Upper lobe of left lung (tissue), 6 donors: Measurements from ENCODE around the gene VGLL3. TPM values are rescaled to one million over a fixed set of nuclear protein-coding genes. Genes with fewer than 3 reads are reported as not detected.
A peak's percentile ranks its signal among the peaks of the same experiment; 100 is the strongest.

ENCODE experiments used
- ATAC-seq, 2 donors: fragments of 200-7000 bp; cut with Tn5 transposase; one replicate each; pipeline ENCODE4 v1.9.1; 2022; ENCODE audit warnings: mild to moderate bottlenecking in 2 of 2, moderate library complexity in 2 of 2; ENCODE audit not compliant: low FRiP score in 2 of 2
- DNase-seq, 2 donors: peaks; one replicate each; pipeline ENCODE4 v3.0.0-alpha.2; 2019 to 2020
- H3K27ac ChIP-seq, 4 donors: fragments of 200-600 bp; sonication (generic); one replicate each; pipeline ENCODE4 v1.5.1; 2016 to 2019
- H3K27me3 ChIP-seq, 4 donors: fragments of 200-600 bp; sonication (generic); one replicate each; pipeline ENCODE4 v1.5.1; 2017 to 2019
- H3K36me3 ChIP-seq, 4 donors: fragments of 200-600 bp; sonication (generic); one replicate each; pipeline ENCODE4 v1.5.1; 2016 to 2019
- H3K4me1 ChIP-seq, 4 donors: fragments of 200-600 bp; sonication (generic); one replicate each; pipeline ENCODE4 v1.5.1; 2018 to 2019
- H3K4me3 ChIP-seq, 4 donors: fragments of 200-600 bp; sonication (generic); one replicate each; pipeline ENCODE4 v1.5.1; 2017 to 2019; ENCODE audit warnings: mild to moderate bottlenecking in 2 of 4, moderate library complexity in 1 of 4
- H3K9me3 ChIP-seq, 4 donors: fragments of 200-600 bp; sonication (generic); one replicate each; pipeline ENCODE4 v1.5.1; 2018 to 2019
- EP300 ChIP-seq, 4 donors: sonication (generic); formaldehyde crosslinking; IDR thresholded peaks; one replicate each; pipeline ENCODE4 v1.5.1; 2017; ENCODE audit warnings: antibody characterized with exemption in 4 of 4, control low read depth in 2 of 4
- POLR2A ChIP-seq, 4 donors: fragments of 450-650 bp; IDR thresholded peaks; one replicate each; pipeline ENCODE4 v1.5.1; 2016 to 2017; ENCODE audit warnings: antibody characterized with exemption in 4 of 4, mild to moderate bottlenecking in 2 of 4
- POLR2AphosphoS5 ChIP-seq, 2 donors: sonication (generic); formaldehyde crosslinking; IDR thresholded peaks; one replicate each; pipeline ENCODE4 v1.5.1; 2017; ENCODE audit warnings: antibody characterized with exemption in 2 of 2
- WGBS, 2 donors: methylation state at CpG; one replicate each; pipeline ENCODE4 v1.1.5; 2017 to 2018; 5-methylcytosine and 5-hydroxymethylcytosine counted together
- total RNA-seq, 6 donors: library from RNA; depleted of rRNA in 4 of 6; stranded (reverse); fragments of >200 nt in 4 of 6; gene quantifications; one replicate each; pipeline versions ENCODE4 v1.1.0 to v1.2.1, GENCODE V29; 2016 to 2021
- TF ChIP-seq, protein P1 (sequence below), 6 experiments: fragments of 450-650 bp in 4 of 6; fragments of 200-600 bp in 2 of 6; sonication (generic) in 2 of 6; IDR thresholded peaks; one replicate each; pipeline ENCODE4 v1.5.1; 2016 to 2019; ENCODE audit warnings: antibody characterized with exemption in 6 of 6
- donor health status: DM: no; HTN: no; CAD: no; lungs with moderate emphysema.
- donor health status: DM: no; HTN: yes; CAD: no; lungs with severe emphysema.

Gene VGLL3
- total RNA-seq, 6 donors from 2014 or later = 11.5 to 50.5 (median 38.3) TPM

DNA sequence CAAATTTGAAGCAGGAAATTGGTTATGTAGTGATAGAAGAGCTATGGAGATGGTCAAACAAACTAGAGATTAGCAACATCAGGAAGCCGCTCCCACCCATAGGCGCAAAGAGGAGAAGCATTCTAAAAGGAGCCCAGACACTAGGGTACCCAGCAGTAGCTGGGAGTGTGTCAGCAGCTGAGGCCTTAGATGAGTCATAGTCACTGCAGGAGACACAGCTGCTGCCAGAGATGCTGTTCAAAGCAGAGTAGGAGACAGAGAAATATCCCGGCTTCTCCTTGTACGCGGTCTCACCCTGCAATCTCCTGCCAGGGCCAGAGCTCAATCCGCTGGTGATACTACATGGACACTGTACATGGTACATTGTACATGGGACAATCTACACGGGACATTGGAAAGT is 61.9 kb downstream of the VGLL3 start:
- Histone ChIP-seq H3K27me3 (no peaks in the 10 kb centered on the region), H3K36me3 (no peaks in the 10 kb centered on the region), H3K27ac (no peak overlapping the region), H3K4me1 (no peaks in the 10 kb centered on the region), H3K4me3 (no peak overlapping the region), H3K9me3 (no peaks in the 10 kb centered on the region)
- TF ChIP-seq, protein P1, sequence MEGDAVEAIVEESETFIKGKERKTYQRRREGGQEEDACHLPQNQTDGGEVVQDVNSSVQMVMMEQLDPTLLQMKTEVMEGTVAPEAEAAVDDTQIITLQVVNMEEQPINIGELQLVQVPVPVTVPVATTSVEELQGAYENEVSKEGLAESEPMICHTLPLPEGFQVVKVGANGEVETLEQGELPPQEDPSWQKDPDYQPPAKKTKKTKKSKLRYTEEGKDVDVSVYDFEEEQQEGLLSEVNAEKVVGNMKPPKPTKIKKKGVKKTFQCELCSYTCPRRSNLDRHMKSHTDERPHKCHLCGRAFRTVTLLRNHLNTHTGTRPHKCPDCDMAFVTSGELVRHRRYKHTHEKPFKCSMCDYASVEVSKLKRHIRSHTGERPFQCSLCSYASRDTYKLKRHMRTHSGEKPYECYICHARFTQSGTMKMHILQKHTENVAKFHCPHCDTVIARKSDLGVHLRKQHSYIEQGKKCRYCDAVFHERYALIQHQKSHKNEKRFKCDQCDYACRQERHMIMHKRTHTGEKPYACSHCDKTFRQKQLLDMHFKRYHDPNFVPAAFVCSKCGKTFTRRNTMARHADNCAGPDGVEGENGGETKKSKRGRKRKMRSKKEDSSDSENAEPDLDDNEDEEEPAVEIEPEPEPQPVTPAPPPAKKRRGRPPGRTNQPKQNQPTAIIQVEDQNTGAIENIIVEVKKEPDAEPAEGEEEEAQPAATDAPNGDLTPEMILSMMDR (IDR thresholded peaks at IDR 0.05) = no peak
- no peak for TF ChIP-seq POLR2A (IDR thresholded peaks at IDR 0.05)
- TF ChIP-seq POLR2AphosphoS5 (IDR thresholded peaks at IDR 0.05) = no peak
- TF ChIP-seq EP300 (IDR thresholded peaks at IDR 0.05) = no peak
- ATAC-seq = no peak
- 87 to 93% methylated on average over 7 of the region's 7 CpGs for WGBS, 2 donors
- no peak for DNase-seq

DNA sequence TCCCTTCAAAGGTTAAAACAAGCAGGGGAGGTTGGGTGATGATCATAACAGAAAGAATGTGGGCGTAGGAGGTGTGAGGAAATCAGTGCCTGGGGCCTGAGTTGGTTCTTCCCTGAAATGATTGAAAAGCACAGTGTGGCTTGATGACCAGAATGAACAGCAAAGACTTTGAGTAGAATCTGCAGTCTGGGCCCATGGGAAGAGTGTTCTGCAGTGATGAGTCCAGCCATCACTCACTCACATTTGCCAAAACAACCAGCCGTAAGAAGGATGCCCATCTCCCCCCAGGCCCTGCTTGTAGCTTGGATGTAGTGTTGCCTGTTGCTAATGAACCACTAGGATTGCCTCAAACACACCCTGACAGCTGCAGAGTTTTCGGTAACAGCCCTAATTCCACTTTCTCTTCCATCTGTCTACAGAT is 67.9 kb downstream of the VGLL3 start:
- peak overlapping the region in 2 of 4 donors; percentile 17 to 58 for H3K27ac ChIP-seq
- no peaks in the 10 kb centered on the region for H3K36me3 ChIP-seq
- ATAC-seq (peak; percentile 34 to 82), DNase-seq (no peak)
- H3K4me1 ChIP-seq = no peaks in the 10 kb centered on the region
- no peaks in the 10 kb centered on the region for H3K27me3 ChIP-seq
- H3K9me3 ChIP-seq = no peaks in the 10 kb centered on the region
- WGBS, 2 donors = 48 to 68% methylated on average over 3 of the region's 3 CpGs
- H3K4me3 ChIP-seq = no peak overlapping the region
- TF ChIP-seq POLR2A (IDR thresholded peaks at IDR 0.05) = no peak
- TF ChIP-seq EP300 (IDR thresholded peaks at IDR 0.05) = no peak
- TF ChIP-seq, protein P1 (IDR thresholded peaks at IDR 0.05) = no peak
- TF ChIP-seq POLR2AphosphoS5 (IDR thresholded peaks at IDR 0.05) = peak; percentile 11 to 52

DNA sequence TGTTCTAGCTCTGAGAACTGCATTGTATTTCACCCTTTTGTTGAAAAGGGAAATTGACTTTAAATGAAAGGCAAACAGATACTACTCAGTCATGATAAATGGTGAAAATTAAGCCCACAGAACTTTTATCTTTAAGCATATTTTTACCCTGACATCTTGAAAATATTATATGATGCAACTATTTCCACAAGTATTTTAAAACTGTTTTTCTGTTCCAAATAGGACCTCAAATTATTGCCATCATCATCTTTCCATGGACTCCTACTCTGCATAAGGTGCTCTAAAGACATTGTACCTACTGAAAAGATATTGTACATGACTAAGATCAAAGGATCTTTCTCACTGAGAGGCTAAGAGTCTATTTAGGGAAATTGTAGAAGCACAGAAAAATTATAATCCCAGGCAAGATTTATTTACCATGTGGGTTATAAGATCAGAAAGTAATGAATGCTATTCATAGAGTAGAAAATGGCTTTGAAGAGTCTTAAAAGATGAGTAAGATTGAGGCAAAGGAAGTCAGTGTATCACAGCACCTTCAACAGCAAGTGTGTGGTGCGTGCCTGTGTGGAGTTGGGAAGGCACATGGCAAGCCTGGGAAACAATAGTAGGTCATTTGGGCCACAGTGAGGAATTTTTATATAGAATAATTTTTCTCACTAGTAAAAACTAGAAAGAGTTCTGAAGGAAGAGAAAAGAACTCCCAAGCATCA is 68.8 kb downstream of the VGLL3 start:
- WGBS, 2 donors = 0 to 33% methylated on average over 1 of the region's 1 CpG
- H3K27me3 ChIP-seq = no peaks in the 10 kb centered on the region
- DNase-seq (no peak), ATAC-seq (peak in 1 of 2 donors; percentile 42)
- H3K9me3 ChIP-seq = no peaks in the 10 kb centered on the region
- peak overlapping the region in 1 of 4 donors; percentile 58 for H3K27ac ChIP-seq
- H3K36me3 ChIP-seq = no peaks in the 10 kb centered on the region
- no peaks in the 10 kb centered on the region for H3K4me1 ChIP-seq
- H3K4me3 ChIP-seq = no peak overlapping the region
- no peak for TF ChIP-seq POLR2A (IDR thresholded peaks at IDR 0.05)
- TF ChIP-seq POLR2AphosphoS5 (IDR thresholded peaks at IDR 0.05) = no peak
- TF ChIP-seq, protein P1 (IDR thresholded peaks at IDR 0.05) = no peak
- TF ChIP-seq EP300 (IDR thresholded peaks at IDR 0.05) = no peak

DNA sequence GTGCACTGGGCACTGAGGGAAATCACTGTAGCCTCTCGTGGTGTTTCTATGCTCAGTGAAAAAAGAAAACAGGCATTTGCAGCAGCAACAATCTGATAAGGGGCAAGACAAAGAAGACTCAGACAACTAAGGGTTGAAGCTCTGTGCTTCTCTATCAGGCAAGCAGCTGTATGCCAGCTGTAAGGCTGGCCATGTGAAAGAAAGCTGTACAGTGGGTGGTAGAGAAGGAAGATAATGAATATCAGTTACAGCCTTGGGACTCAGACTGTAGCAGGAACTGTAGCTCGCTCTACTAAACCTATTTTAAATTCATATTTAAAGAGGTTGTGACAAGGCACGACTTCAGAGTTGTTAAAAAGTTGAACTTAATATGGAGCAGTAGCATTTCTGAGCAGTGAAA is 76.3 kb downstream of the VGLL3 start:
- DNase-seq (no peak), ATAC-seq (no peak)
- no peaks in the 10 kb centered on the region for H3K9me3 ChIP-seq
- no peaks in the 10 kb centered on the region for H3K27me3 ChIP-seq
- no peak overlapping the region for H3K4me3 ChIP-seq
- H3K4me1 ChIP-seq = no peaks in the 10 kb centered on the region
- WGBS, 2 donors = 56 to 62% methylated on average over 3 of the region's 3 CpGs
- no peaks in the 10 kb centered on the region for H3K36me3 ChIP-seq
- TF ChIP-seq POLR2A (IDR thresholded peaks at IDR 0.05) = no peak
- no peak for TF ChIP-seq POLR2AphosphoS5 (IDR thresholded peaks at IDR 0.05)
- TF ChIP-seq EP300 (IDR thresholded peaks at IDR 0.05) = no peak
- TF ChIP-seq, protein P1 (IDR thresholded peaks at IDR 0.05) = no peak
- no peak overlapping the region for H3K27ac ChIP-seq

DNA sequence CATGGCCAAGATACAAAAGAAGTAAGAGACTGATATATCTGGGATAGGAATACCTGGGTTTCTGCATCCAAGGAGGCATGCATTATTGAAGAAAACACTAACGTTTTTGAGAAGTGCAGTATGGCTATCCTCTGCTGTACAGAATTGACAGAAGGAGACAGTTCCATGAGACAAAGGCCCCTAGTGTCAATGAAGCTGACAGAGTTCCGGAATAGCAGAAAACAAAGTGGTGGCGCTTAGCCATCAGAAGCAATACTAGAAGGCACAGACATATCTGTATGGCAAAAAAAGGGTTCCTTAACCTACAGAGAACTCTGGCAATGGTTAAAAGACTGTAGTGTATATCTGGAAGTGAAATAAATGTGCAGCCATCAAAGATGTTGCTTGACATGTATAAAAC is 77.8 kb downstream of the VGLL3 start:
- Histone ChIP-seq H3K36me3 (no peaks in the 10 kb centered on the region), H3K4me3 (no peak overlapping the region), H3K27me3 (no peaks in the 10 kb centered on the region), H3K4me1 (no peaks in the 10 kb centered on the region), H3K9me3 (no peaks in the 10 kb centered on the region), H3K27ac (no peak overlapping the region)
- TF ChIP-seq, protein P1 (IDR thresholded peaks at IDR 0.05) = no peak
- TF ChIP-seq POLR2A (IDR thresholded peaks at IDR 0.05) (no peak), EP300 (IDR thresholded peaks at IDR 0.05) (no peak), POLR2AphosphoS5 (IDR thresholded peaks at IDR 0.05) (no peak)
- no peak for ATAC-seq
- DNase-seq = no peak
- 78 to 85% methylated on average over 3 of the region's 3 CpGs for WGBS, 2 donors
